Measurements from ENCODE around the gene UCKL1.

DNA sequence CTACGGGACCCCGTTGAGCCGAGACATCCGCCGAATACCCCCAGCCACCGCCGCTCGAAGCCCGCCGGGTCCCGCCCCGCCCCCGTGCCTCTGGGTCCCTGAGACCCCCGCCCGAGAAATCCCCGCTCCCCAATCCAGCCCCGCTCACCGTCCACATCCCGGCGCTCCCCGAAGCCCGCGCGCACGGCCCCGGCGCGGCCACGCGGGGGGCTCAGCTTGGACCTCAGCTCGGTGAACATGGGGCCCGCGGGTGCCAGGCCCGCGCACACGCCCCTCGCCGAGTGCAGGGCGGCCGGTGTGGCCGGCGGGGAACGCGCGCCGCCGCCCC is 23.0 kb upstream of the UCKL1 start:
- TF ChIP-seq, protein P1, sequence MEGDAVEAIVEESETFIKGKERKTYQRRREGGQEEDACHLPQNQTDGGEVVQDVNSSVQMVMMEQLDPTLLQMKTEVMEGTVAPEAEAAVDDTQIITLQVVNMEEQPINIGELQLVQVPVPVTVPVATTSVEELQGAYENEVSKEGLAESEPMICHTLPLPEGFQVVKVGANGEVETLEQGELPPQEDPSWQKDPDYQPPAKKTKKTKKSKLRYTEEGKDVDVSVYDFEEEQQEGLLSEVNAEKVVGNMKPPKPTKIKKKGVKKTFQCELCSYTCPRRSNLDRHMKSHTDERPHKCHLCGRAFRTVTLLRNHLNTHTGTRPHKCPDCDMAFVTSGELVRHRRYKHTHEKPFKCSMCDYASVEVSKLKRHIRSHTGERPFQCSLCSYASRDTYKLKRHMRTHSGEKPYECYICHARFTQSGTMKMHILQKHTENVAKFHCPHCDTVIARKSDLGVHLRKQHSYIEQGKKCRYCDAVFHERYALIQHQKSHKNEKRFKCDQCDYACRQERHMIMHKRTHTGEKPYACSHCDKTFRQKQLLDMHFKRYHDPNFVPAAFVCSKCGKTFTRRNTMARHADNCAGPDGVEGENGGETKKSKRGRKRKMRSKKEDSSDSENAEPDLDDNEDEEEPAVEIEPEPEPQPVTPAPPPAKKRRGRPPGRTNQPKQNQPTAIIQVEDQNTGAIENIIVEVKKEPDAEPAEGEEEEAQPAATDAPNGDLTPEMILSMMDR (IDR thresholded peaks at IDR 0.05; ENCODE audit: low read depth, low read length, poor library complexity, severe bottlenecking): no peak
- no peak for TF ChIP-seq EZH2phosphoT487 (IDR thresholded peaks at IDR 0.05; ENCODE audit: borderline replicate concordance, low read length)

All from DOHH2 (cell line).